Endometrium (tissue), 2 donors: ENCODE results near the gene HTR2A.
A peak's percentile ranks its signal among the peaks of the same experiment; 100 is the strongest.

Experiments
- FAIRE-seq: peaks from 2 replicates; lab custom pipeline; 2012; peaks lifted over from hg19 to GRCh38; lab: Jason Lieb, UNC
- donor health status: control.
- donor health status: control.

Gene HTR2A

GRCh38 chr13:46868091-46868490, 28.8 kb downstream of the HTR2A start:
- FAIRE-seq, result no peak

- no peak for FAIRE-seq
These were observed 30.7 kb downstream of the HTR2A start for GRCh38 chr13:46866150-46866549.

- FAIRE-seq, result no peak
These were observed 31.9 kb downstream of the HTR2A start for GRCh38 chr13:46864941-46865340.

- no peak for FAIRE-seq
These were observed 34.9 kb downstream of the HTR2A start for GRCh38 chr13:46861959-46862358.

GRCh38 chr13:46860722-46861121, 36.1 kb downstream of the HTR2A start:
- no peak for FAIRE-seq

- FAIRE-seq, result no peak
These were observed 38.1 kb downstream of the HTR2A start for GRCh38 chr13:46858776-46859175.

GRCh38 chr13:46858163-46858562, 38.7 kb downstream of the HTR2A start:
- FAIRE-seq, result no peak

- no peak for FAIRE-seq
These were observed 41.2 kb downstream of the HTR2A start for GRCh38 chr13:46855664-46856063.

GRCh38 chr13:46855166-46855565, 41.7 kb downstream of the HTR2A start:
- FAIRE-seq, result no peak

- FAIRE-seq, result no peak
These were observed 44.7 kb downstream of the HTR2A start for GRCh38 chr13:46852168-46852567.

GRCh38 chr13:46850214-46850613, 46.6 kb downstream of the HTR2A start:
- no peak for FAIRE-seq

- no peak for FAIRE-seq
These were observed 50.1 kb downstream of the HTR2A start for GRCh38 chr13:46846726-46847125.

- FAIRE-seq, result no peak
These were observed 51.7 kb downstream of the HTR2A start for GRCh38 chr13:46845146-46845545.

GRCh38 chr13:46844431-46844830, 52.4 kb downstream of the HTR2A start:
- FAIRE-seq, result no peak

GRCh38 chr13:46839399-46839798, 57.5 kb downstream of the HTR2A start:
- no peak for FAIRE-seq

GRCh38 chr13:46834657-46835056, 62.2 kb downstream of the HTR2A start:
- FAIRE-seq, result no peak

GRCh38 chr13:46831588-46832194, 65.2 kb downstream of the HTR2A start:
- peak; percentile 93 for FAIRE-seq

- FAIRE-seq, result no peak
These were observed 66.3 kb downstream of the HTR2A start for GRCh38 chr13:46830405-46831005.

- FAIRE-seq, result no peak
These were observed 74.3 kb downstream of the HTR2A start for GRCh38 chr13:46822551-46822950.

- FAIRE-seq, result no peak
These were observed 78.9 kb downstream of the HTR2A start for GRCh38 chr13:46817838-46818476.

GRCh38 chr13:46817095-46817494, 79.8 kb downstream of the HTR2A start:
- no peak for FAIRE-seq

GRCh38 chr13:46816371-46816770, 80.5 kb downstream of the HTR2A start:
- no peak for FAIRE-seq

- FAIRE-seq, result no peak
These were observed 84.5 kb downstream of the HTR2A start for GRCh38 chr13:46812301-46812797.

GRCh38 chr13:46810440-46810839, 86.4 kb downstream of the HTR2A start:
- no peak for FAIRE-seq
